HFF-Myc (cell line): Measurements from ENCODE around the gene AFF3.

Experiments
- DNase-seq: peaks from one replicate; pipeline ENCODE4 v3.0.0-alpha.2; 2011; ENCODE audit warnings: low read depth; ENCODE audit errors: extremely low read depth
- H3K4me3 ChIP-seq: replicated peaks from 2 replicates; pipeline ENCODE4 v1.5.1; 2011; ENCODE audit warnings: low read depth, mild to moderate bottlenecking, control low read depth, low read length
- CTCF ChIP-seq: IDR thresholded peaks from 2 replicates; pipeline ENCODE4 v1.5.1; 2012; ENCODE audit warnings: mild to moderate bottlenecking, low read depth, low read length, control low read depth; ENCODE audit errors: missing control alignments

The AFF3 gene

GRCh38 chr2:99573634-99574251, 568.6 kb downstream of the AFF3 start:
- no peak for TF ChIP-seq CTCF
- no peak overlapping the region for H3K4me3 ChIP-seq
- no peak for DNase-seq

GRCh38 chr2:99572373-99573164, 569.8 kb downstream of the AFF3 start:
- no peak overlapping the region for H3K4me3 ChIP-seq
- TF ChIP-seq CTCF, result no peak
- no peak for DNase-seq

GRCh38 chr2:99571954-99572353, 570.4 kb downstream of the AFF3 start:
- TF ChIP-seq CTCF, result no peak
- no peak for DNase-seq
- H3K4me3 ChIP-seq, result no peak overlapping the region

GRCh38 chr2:99571533-99571932, 570.9 kb downstream of the AFF3 start:
- no peak overlapping the region for H3K4me3 ChIP-seq
- no peak for TF ChIP-seq CTCF
- no peak for DNase-seq

GRCh38 chr2:99571021-99571420, 571.4 kb downstream of the AFF3 start:
- no peak overlapping the region for H3K4me3 ChIP-seq
- DNase-seq, result no peak
- no peak for TF ChIP-seq CTCF

GRCh38 chr2:99569386-99569785, 573.0 kb downstream of the AFF3 start:
- H3K4me3 ChIP-seq, result no peak overlapping the region
- TF ChIP-seq CTCF, result no peak
- no peak for DNase-seq

- no peak for TF ChIP-seq CTCF
These were observed 577.2 kb downstream of the AFF3 start for GRCh38 chr2:99565227-99565626.

More at GRCh38 chr2:99565227-99565626, 577.2 kb downstream of the AFF3 start:
- no peak overlapping the region for H3K4me3 ChIP-seq
- DNase-seq, result no peak
